ENCODE results near the gene NUP107.

The NUP107 gene

DNA sequence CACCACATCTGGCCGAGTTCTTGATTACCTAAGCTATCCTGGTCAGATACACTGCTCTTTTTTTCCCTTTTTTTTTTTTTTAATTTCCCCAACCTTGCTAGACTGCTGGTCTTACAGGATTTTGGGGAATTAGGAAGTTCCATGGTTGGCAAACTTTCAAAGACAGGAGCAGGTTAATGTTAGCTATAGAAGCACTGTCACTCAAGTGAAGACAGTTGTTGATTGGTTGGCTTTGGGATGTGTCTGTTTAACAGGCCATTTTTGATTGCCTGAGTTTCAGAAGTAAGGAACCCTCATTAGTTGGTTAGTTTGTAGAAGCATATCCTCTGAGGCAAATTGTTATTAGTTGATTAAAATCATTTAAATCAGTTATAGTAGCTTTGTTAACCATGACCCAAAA is 39.3 kb upstream of the NUP107 start:
- no peak for DNase-seq (ENCODE audit: low read depth)

DNA sequence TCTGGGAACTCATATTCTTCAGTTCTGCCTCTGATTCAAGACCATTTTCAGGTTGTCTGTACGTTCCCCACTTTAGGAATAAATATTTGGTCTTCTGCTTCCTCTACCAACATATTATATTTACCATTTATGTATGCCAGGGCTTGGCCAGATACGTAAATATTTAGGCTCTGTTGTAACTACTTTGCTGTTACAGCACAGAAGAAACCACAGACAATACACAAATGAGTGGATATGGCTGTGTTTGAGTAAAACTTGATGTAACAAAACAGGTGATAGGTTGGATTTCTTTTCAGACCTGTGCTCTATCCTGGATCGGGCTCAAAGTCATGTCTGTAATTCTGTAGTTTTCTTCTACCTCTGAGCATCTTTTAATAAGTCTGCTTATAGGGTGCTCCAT is 38.6 kb upstream of the NUP107 start:
- no peak overlapping the region for H3K4me3 ChIP-seq (replicated peaks; ENCODE audit: low read depth, low read length)
- DNase-seq (ENCODE audit: low read depth) = no peak
- TF ChIP-seq, protein P1, sequence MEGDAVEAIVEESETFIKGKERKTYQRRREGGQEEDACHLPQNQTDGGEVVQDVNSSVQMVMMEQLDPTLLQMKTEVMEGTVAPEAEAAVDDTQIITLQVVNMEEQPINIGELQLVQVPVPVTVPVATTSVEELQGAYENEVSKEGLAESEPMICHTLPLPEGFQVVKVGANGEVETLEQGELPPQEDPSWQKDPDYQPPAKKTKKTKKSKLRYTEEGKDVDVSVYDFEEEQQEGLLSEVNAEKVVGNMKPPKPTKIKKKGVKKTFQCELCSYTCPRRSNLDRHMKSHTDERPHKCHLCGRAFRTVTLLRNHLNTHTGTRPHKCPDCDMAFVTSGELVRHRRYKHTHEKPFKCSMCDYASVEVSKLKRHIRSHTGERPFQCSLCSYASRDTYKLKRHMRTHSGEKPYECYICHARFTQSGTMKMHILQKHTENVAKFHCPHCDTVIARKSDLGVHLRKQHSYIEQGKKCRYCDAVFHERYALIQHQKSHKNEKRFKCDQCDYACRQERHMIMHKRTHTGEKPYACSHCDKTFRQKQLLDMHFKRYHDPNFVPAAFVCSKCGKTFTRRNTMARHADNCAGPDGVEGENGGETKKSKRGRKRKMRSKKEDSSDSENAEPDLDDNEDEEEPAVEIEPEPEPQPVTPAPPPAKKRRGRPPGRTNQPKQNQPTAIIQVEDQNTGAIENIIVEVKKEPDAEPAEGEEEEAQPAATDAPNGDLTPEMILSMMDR (IDR thresholded peaks at IDR 0.05; ENCODE audit: low read length, missing control alignments) = no peak

More for the DNA sequence above, 39.3 kb upstream of the NUP107 start:
- no peak overlapping the region for H3K4me3 ChIP-seq (replicated peaks; ENCODE audit: low read depth, low read length)
- TF ChIP-seq, protein P1 (IDR thresholded peaks at IDR 0.05; ENCODE audit: low read length, missing control alignments) = no peak

- peak; percentile 10 for DNase-seq (ENCODE audit: low read depth)
- TF ChIP-seq, protein P1 (IDR thresholded peaks at IDR 0.05; ENCODE audit: low read length, missing control alignments) = no peak
- no peak overlapping the region for H3K4me3 ChIP-seq (replicated peaks; ENCODE audit: low read depth, low read length)
Measured at GRCh38 chr12:68665016-68665569, 21.7 kb upstream of the NUP107 start.

DNA sequence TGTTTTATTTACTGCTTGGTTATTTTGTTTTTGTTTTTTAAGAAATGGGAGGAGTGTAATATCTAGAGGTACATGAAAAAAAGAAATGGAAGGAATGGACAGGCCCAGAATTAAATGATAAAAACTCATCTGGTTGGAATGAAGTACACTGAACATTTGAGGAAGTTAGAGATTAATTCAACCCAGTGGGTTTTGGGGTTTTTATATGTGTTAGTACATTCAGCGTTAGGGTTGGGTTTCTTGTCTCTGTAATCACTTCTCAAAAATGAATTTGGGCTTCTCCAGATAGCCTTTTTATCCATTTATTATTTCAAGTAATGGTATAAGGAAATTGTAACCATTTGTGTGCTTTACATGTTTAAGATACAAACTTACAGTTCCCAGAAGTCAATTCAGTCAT is 19.5 kb upstream of the NUP107 start:
- TF ChIP-seq, protein P1 (IDR thresholded peaks at IDR 0.05; ENCODE audit: low read length, missing control alignments) = no peak
- DNase-seq (ENCODE audit: low read depth) = no peak
- H3K4me3 ChIP-seq (replicated peaks; ENCODE audit: low read depth, low read length) = no peak overlapping the region

- no peak overlapping the region for H3K4me3 ChIP-seq (replicated peaks; ENCODE audit: low read depth, low read length)
- TF ChIP-seq, protein P1 (IDR thresholded peaks at IDR 0.05; ENCODE audit: low read length, missing control alignments) = no peak
- DNase-seq (ENCODE audit: low read depth) = no peak
Measured at GRCh38 chr12:68667896-68668295, 18.9 kb upstream of the NUP107 start.

DNA sequence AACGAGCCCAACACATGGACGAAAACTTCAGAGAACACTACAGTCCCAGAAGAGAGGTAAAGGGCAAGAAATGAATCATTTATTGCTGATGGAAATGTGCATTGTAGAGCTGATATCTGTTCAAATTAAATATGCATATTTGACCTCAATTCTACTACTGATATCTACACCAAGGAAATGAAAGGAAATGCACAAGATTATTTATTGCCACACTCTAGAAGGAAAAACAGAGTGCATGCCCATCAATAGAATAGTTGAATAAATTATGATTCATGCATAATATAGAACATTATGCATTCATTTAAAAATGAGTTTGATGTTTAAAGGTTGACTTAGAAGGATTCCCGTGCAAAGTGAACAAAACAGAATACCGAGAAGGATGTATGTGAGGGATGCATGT is 15.6 kb upstream of the NUP107 start:
- no peak for DNase-seq (ENCODE audit: low read depth)
- TF ChIP-seq, protein P1 (IDR thresholded peaks at IDR 0.05; ENCODE audit: low read length, missing control alignments) = no peak
- H3K4me3 ChIP-seq (replicated peaks; ENCODE audit: low read depth, low read length) = no peak overlapping the region

DNA sequence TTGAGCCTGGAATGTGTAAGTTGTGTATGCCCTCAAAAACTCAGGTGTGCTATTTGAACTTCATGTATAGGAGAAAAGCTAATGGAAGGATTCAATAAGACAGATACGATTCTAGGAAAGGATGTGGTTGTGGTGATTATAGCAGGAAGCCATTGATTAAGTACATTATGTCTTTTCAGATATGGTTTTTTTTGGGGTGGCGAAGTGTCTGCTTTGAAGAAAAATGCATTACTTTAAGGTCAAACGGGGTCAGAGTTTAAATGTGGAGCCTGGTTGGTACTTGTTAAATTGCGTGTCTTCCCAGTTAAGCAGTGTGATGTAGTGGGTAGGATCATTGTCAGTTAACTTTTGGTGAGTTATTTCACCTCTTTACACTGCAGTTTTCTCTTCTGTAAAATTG is 13.0 kb upstream of the NUP107 start:
- H3K4me3 ChIP-seq (replicated peaks; ENCODE audit: low read depth, low read length) = no peak overlapping the region
- TF ChIP-seq, protein P1 (IDR thresholded peaks at IDR 0.05; ENCODE audit: low read length, missing control alignments) = no peak
- no peak for DNase-seq (ENCODE audit: low read depth)

All from fibroblast of pulmonary artery (primary cell).